Thoracic aorta (tissue), 2 donors: ENCODE results near the gene MAPRE3. TPM values are rescaled to one million over a fixed set of nuclear protein-coding genes. Genes with fewer than 3 reads are reported as not detected.

ENCODE experiments used
- ATAC-seq: fragments of 150-250 bp; one replicate; pipeline ENCODE4 v1.8.0; 2017; ENCODE audit warnings: low read depth; ENCODE audit not compliant: insufficient number of reproducible peaks, low FRiP score
- DNase-seq: peaks from one replicate; pipeline ENCODE4 v3.0.0-alpha.2; 2020; ENCODE audit warnings: low spot score
- H3K27ac ChIP-seq, 2 donors: fragments of 200-600 bp; sonication (generic); 1 replicate in 1 of 2; 2 replicates in 1 of 2; pipeline ENCODE4 v1.5.1; 2016; ENCODE audit warnings: mild to moderate bottlenecking in 2 of 2, moderate library complexity in 2 of 2
- H3K27me3 ChIP-seq: fragments of 200-600 bp; sonication (generic); replicated peaks from 2 replicates; pipeline ENCODE4 v1.6.0; 2016; ENCODE audit warnings: mild to moderate bottlenecking; ENCODE audit not compliant: insufficient read depth
- H3K36me3 ChIP-seq: fragments of 200-600 bp; sonication (generic); one replicate; pipeline ENCODE4 v1.5.1; 2016
- H3K4me1 ChIP-seq, 2 donors: fragments of 200-600 bp; sonication (generic); 1 replicate in 1 of 2; 2 replicates in 1 of 2; pipeline versions ENCODE4 v1.5.1 to v1.6.0; 2016; ENCODE audit warnings: low read depth in 2 of 2, mild to moderate bottlenecking in 1 of 2; ENCODE audit not compliant: control insufficient read depth in 1 of 2
- H3K4me3 ChIP-seq: fragments of 200-600 bp; sonication (generic); 2 replicates; pipeline ENCODE4 v1.5.1; 2016; ENCODE audit warnings: mild to moderate bottlenecking
- H3K9me3 ChIP-seq: fragments of 200-600 bp; sonication (generic); 2 replicates; pipeline ENCODE4 v1.5.1; 2016
- CTCF ChIP-seq: fragments of 200-600 bp; sonication (generic); IDR thresholded peaks from one replicate; pipeline ENCODE4 v1.5.1; 2019; ENCODE audit warnings: antibody characterized with exemption
- total RNA-seq, 2 donors: library from RNA; depleted of rRNA; stranded (reverse); fragments of >200 nt; gene quantifications; one replicate each; pipeline versions ENCODE4 v1.1.0 to v1.2.3, GENCODE V29; 2016

The MAPRE3 gene
- total RNA-seq, 2 donors from 2014 or later = 9.1 to 29.9 TPM

GRCh38 chr2:26925100-26925791 is 45.2 kb upstream of the MAPRE3 start:
- TF ChIP-seq CTCF = no peak
- Histone ChIP-seq H3K4me3 (no peak overlapping the region), H3K9me3 (no peaks in the 10 kb centered on the region), H3K27me3 (no peaks in the 10 kb centered on the region), H3K27ac (no peak overlapping the region), H3K36me3 (no peaks in the 10 kb centered on the region), H3K4me1 (no peaks in the 10 kb centered on the region)
- DNase-seq (no peak), ATAC-seq (no peak)

- Histone ChIP-seq H3K27me3 (no peaks in the 10 kb centered on the region), H3K27ac (no peak overlapping the region), H3K9me3 (no peaks in the 10 kb centered on the region), H3K4me3 (no peak overlapping the region), H3K36me3 (no peaks in the 10 kb centered on the region), H3K4me1 (no peaks in the 10 kb centered on the region)
- no peak for DNase-seq
- TF ChIP-seq CTCF = no peak
- no peak for ATAC-seq
These were observed 43.2 kb upstream of the MAPRE3 start for GRCh38 chr2:26927221-26927620.

GRCh38 chr2:26932974-26933373 is 37.5 kb upstream of the MAPRE3 start:
- no peaks in the 10 kb centered on the region for H3K27me3 ChIP-seq
- no peak for TF ChIP-seq CTCF
- no peaks in the 10 kb centered on the region for H3K36me3 ChIP-seq
- ATAC-seq (no peak), DNase-seq (no peak)
- no peak overlapping the region for H3K27ac ChIP-seq
- H3K9me3 ChIP-seq = no peaks in the 10 kb centered on the region
- H3K4me3 ChIP-seq = no peak overlapping the region
- H3K4me1 ChIP-seq = no peaks in the 10 kb centered on the region

- no peak for TF ChIP-seq CTCF
- Histone ChIP-seq H3K9me3 (no peaks in the 10 kb centered on the region), H3K4me3 (no peak overlapping the region), H3K27ac (no peak overlapping the region), H3K36me3 (no peaks in the 10 kb centered on the region), H3K27me3 (no peaks in the 10 kb centered on the region), H3K4me1 (no peaks in the 10 kb centered on the region)
- ATAC-seq = no peak
- DNase-seq = no peak
These were observed 36.8 kb upstream of the MAPRE3 start for GRCh38 chr2:26933431-26934334.

GRCh38 chr2:26934335-26934724 is 36.1 kb upstream of the MAPRE3 start:
- H3K4me3 ChIP-seq = no peak overlapping the region
- H3K27me3 ChIP-seq = no peaks in the 10 kb centered on the region
- DNase-seq (no peak), ATAC-seq (no peak)
- no peak overlapping the region for H3K27ac ChIP-seq
- TF ChIP-seq CTCF = no peak
- H3K36me3 ChIP-seq = no peaks in the 10 kb centered on the region
- H3K9me3 ChIP-seq = no peaks in the 10 kb centered on the region
- H3K4me1 ChIP-seq = no peaks in the 10 kb centered on the region
